Smooth muscle cell of the brain vasculature (primary cell): ENCODE measurements around the gene RBP3.
"Not testable (repeated sequence)": the region's sequence is repeated elsewhere in the genome, so short reads cannot be mapped to it uniquely, and the experiment has no call there.

Experiments
- DNase-seq: peaks from one replicate; pipeline ENCODE4 v3.0.0-alpha.2; 2012; ENCODE audit warnings: low read depth, low spot score

RBP3 gene

DNA sequence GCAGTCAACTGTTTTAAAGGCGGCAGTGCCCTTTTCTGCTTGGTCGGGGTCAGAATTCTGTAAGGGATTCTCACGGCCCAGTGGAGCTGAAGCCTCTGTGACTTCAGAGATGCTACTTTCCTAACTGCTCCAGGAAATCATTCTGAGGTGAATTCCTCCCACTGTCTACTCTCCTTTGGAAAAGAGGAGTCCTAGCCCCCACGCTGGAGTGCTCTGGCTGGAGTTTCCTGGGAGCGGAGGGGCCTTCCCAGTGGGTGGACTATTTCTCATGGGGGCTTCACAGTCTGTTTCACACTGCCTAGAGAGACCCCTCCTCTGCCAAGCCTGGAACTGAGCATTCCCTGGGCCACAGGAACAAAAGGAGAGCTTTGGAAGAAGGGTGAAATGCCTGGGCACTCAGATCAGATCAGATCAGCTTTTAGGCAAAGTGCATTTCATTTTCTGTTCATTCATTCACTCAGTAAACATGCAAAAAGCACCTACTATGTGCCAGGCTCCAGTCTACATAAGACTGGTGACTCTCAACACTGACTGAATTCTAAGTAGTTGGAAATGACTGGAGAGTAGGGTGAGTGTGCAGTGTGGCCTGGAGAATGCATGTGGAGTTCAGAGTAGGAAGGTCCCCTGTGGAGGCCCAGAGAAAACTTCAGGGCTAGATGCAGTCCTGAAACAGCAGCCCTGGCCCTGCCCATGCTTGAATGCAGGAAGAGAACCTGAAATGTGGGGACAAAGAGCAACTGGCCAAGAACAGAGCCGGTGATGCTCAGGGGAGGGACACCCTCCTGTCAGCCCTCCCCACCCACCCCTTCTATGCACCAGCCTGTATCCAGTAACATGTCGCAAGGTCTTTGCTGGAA, 23.7 kb downstream of the RBP3 start:
- peak; percentile 15 for DNase-seq

DNA sequence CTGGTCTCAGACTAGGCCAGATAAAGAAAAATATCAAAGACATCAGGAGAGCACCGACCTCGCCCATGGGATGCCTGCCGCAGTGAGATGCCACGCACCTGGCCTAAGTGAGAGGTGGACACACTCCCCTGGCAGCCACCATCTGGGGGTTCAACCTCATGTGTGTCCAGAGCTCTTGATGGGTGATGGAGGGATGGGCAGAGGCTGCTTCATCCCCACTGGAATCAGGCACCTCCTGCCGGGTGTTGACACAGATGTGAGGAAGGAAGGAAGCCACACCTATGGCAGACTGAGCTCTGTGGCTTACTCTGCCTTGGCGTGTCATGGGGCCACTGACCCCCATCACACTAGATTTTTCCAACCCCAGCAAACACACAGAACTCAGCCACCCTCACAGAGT, 24.6 kb downstream of the RBP3 start:
- DNase-seq, result no peak

DNA sequence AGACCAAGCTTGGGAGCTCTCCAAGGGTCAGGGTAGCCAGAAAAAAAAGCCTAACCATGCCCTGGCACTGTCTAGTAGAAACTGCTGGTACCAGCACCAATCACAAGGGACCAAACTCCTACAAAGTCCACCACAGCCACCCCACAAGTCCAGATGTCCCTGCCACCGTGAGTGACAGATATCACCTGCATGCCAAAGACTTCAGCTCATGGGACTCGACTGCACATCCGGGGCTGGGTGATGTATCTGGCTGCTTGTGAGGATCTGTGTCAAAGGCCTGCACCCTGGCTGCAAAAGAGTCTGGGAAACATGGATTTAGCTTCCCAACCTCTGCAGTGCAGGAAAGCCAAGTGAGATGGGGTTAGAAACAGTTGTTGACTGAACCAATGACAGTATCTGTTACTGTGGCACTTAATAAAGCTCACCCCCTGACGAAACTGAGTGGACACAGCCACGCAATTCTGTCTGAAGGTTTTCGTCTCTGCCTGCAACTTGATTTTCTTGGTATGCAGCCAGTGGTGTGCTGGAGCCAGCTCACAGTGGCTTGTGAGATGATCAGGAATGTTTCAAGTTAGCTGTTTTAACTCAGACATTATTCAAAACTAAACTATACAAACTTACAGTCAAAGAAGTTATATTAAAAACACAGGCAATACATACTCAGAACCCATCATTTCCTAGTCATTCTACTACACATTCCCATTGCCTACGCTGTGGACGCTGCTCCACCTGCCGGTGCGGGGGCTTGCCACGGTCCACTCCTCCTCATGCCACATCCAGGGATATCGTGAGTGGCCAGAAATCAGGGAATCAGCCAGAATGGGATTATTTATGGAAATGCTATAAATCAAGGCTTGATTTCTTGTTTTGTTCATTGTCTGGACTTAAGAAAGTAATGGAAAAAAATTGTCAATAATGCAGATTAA, 26.7 kb downstream of the RBP3 start:
- DNase-seq, result no peak

DNA sequence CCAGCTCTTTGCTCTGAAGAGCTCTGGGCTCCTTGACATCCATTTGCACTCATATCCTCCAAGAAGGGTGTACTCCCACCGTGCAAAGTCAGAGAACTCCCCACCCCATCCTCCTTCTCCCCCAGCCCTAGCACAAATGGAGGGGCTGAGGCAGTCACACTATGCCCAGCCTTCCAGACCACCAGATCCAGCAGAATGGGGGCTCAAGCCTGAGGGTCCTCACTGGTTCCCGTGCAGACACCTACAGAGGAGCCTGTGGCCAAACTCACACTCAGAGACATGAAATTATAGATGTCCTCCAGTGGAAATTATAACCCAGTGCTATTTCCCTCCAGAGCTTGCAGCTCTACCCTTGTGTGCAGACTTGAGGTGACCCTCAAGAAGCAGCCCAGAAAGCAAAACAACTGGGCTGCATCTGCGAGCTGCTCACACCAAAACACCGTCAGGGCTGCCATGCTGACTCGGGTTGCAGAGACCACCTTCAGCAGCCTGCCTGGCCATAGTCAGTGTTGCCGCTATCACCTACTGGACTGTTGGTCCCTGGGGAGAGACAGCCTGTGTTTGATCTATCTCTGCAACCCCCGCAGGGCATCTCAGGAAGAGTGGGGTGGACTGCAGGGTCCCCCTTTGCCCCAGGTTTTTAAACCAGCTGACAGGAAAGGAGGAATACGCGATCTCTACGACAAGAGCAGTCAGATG, 28.5 kb downstream of the RBP3 start:
- no peak for DNase-seq

DNA sequence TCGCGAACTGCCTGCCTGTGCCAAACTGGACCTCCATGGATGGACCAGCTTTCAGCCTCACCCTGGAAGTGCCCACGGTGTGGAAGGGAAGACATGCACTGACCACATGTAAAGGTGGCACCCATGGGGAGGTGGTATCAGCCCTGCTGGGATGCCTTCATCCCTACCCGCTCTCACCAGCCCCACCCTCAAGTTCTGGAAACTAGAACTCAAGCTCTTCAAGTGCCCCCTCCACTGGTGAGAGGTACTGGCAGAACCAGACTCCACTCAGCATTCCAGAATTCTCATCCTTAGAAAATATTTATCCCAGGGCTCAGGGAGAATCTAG, 30.0 kb downstream of the RBP3 start:
- no peak for DNase-seq

DNA sequence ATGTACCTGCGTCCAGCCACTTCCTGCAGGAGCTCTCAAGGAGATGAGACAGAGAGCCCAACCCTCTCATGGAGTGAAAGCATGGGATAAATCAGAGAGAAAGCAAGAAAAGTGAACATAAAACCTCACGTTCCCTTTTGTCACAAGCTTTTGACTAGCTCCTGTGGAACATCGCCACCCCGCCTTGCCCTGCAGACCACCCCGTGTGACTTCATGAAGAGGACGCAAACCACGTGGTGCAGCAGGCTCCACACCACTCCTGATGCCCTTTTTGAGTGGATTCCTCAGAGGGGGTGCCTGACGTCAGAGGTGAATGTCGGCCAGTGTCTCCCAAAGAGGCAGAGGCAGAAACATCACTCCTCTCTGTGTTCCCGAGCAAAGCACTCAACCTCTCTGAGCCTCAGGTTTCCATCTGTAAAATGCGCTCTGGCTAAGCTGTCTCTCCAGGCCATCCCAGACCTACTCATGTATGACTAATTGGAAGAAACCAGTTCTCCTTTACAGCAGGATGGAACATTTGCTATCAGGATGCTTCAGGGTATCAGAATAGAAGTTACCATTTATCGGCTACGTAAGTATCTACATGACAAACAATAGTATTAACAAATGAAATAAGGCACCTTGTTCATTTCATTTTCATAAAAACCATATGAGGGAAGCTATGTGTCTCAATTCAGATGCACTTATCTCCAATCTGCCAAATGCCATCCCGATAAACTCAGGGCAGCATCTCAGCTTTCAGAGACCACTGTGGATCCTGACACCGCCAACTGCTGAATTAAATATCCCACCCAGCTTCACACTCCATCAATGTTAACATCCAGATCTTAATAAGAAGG, 30.7 kb downstream of the RBP3 start:
- no peak for DNase-seq

DNA sequence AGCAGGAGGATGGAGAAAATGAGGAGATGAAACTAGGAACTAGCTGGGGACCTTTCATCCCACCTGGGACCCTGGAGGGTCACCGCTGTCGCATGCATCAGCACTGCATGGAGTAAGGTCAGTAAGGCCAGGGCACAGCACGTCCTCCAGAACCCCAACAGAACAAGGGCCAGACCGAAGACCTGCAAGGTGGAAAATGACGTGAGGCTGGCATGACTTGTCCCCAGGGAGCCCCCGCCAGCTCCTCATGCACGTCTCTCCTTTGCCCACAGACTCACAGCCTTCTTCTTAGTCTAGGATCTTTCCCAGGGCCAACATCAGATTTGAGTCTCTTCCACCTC, 31.3 kb downstream of the RBP3 start:
- no peak for DNase-seq

DNA sequence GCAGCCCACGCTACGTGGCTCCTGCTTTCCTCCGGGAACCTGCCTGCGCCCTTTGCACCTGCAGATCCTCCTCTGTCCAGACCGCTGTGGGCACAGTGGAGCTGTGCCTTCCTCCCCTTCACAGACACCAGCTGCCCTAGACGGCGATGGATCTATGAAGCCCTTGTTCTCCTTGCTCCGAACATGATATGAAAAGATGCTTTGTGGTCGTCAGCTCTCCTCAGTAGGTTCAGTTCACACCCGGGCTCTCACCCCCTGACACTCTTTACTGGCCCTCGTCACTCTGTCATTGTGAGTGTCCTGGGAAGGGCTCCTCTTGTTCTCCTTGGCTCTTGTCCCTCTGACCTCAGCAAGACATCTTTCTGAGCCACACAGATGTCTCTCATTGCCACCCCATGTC, 31.7 kb downstream of the RBP3 start:
- DNase-seq, result no peak

DNA sequence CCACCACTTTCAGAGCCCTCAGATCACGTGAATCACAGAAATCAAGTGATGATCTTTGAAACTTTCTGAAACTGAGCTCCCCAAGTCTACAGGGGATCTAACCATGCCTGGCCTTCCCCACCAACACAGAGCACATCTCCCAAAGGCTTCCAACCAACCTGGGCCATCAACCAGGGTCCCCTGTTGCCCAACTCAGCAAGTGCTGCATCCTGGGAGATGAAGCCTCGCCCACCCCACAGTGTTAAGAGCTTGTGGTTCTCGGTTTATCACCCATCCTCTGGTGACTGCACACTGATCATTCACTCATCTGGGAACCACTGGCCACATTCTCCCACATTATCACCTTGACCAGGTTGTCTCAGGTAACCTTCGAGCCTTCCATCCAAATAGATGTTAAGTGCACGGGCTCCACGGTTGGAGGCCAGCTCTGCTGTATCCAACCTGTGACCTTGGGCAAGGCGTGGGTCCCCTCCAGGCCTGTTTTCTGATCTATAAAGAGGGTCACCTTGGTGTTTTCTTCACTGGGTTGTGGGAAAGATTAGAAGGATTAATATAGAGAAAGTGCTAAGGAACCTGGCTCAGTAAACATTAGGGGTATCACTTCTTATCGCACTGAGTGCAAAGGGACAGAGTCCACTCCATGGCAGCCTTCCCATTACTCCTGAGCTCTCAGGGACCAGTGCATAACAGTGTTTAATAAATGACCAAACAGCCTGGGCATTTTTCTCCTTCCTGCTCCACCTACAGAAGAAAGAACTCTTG, 32.4 kb downstream of the RBP3 start:
- DNase-seq, result no peak

DNA sequence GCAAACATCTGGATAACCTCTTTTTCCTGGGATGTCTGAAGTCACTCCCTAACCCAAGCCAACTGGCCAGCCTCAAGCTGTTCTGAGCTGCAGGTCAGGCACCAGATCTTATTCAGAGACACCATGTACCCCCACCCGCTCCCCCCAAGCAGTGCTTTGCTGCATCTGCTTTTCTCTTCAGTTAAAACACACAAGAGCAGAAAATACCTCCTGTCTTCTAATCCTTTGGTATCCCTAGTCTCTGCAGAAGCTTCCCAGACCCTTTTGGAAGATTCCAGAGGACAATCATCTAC, 32.9 kb downstream of the RBP3 start:
- no peak for DNase-seq

DNA sequence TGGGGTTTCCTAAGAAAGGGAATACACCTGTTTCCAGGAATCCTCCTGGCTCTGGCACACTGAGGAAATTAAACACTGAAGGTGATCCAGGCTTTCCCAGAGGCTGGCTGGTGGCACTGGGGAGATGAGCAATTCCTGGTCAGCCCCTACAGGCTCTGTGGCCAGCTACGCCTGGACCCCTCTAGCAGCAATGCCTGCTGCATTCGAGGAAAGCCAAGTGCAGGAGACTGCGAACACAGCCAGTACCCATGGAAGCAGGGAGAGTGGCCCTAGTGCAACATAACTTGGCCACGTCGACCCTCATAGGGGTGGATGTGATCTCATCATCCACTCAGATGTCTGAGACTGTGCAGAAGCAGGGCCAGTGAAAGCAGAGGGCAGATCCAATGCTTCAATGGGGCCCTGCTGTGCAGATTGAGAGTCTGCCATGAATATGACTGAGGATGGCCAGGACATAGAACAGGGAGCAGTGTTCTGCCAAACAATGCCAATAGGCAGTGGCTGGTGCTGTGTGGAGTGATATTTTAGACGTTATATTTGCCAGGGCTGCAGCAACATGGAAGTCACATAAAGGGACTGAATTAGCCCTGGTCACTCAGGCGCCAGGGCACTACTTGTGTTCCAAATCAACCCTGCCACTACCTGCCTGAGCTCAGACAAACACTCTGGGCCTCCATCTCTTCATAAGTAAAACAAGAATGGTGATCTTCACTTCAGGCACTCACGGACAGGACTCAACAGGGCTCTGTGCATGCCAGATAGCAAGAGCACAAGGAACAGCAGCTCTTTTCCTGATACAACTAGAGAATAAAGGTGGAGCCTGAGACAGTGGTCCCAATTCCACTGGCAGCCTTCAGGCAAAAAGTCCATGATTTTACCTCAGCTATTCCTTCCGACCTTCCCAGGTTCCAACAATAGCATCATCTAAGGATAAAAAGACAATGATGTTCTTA, 33.5 kb downstream of the RBP3 start:
- no peak for DNase-seq

DNA sequence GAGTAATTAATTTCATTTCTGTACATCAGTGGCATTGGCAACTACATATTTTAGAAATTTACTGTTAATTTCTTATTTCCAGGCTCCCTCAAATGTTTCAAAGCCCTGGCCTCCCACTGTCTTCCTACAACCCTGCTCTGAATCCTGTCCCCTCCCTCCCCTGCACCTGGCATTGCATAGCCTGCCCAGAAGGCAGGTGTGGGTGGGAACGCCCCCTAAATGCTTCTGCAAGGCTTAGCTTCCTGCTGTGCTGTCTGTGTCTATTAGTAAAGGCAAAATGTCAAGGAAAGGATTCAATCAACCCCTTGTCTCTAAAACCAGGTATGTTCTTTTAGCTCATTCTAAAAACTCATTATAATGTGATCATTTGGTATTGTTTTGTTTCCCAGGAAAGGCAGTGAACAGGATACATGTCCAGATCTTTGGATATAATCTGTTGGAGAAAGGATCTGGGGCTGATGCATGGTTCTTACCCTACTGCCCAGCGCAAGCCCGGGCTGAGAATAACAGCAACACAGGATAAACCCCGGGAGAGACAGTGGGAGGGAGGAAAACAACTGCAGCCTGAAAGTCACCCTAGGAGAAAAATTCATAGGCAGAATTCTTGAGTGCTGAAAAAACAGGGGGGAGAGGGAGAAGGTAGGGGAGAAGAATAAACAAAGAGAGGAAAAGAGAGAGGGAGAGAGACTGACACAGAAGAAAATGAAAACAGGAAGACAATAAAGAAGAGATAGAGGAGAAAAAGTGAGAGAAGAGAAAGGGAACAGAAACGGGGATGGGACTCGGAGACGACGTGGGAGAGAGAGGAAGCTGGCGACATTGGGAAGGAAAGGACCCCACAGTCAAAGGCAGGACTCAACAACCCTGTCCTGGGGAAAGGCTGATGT, 35.3 kb downstream of the RBP3 start:
- DNase-seq, result no peak

DNA sequence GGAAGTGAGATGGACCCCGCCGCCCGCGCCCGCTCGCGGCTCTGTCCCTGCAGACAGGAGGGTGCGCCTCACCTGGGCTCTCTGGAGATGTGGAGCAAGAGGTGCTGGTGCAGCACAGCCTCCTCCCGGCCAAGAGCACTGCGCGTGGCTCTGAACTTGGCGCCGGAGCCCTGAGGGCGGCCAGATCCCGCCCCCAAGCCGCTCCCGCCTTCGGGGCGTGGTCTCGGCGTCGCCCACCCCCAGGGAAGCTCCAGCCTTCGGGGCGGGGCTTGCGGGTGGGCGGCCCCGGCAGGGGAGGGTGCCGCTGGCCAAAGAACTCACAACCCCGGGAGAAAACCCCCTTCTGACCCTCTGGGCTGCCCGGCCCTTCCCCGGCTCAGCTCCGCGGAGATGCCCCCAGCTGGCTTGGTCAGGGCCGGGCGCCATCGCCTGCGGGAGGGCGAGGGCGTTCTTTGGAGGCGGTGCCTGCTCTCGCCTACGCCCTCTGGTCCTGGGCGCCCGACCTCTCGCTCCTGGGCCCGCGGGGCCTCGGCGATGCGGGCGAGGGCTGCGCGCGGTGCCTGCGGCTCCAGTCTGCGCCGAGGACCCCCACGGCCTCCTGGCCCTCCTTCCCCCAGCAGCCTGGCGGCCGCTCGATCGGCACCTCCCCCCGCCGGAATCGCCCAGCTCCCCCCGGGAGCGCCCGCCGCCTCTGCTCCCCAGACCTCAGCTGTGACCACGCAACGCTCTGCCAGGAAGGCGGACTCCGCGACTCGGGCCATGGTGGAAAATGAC, 36.2 kb downstream of the RBP3 start, which contains the start of gene ZNF488:
Gene ZNF488, minus strand, starts transcription at position 146 of the 774 bp plus-strand sequence. CDS start 15,464 bp downstream, outside the sequence.
- peak; percentile 49 for DNase-seq

DNA sequence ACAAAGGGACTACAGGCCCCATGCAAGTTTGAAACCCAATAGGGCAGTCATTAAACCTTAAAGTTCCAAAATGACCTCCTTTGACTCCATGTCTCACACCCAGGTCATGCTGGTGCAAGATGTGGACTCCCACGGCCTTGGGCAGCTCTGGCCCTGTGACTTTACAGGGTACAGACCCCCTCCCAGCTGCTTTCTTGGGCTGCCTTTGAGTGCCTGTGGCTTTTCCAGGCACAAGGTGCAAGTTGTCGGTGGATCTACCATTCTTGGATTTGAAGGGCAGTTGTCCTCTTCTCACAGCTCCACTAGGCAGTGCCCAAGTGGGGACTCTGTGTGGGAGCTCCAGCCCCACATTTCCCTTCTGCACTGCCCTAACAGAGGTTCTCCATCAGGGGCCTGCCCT, 37.9 kb downstream of the RBP3 start:
- DNase-seq, result not testable (repeated sequence)

DNA sequence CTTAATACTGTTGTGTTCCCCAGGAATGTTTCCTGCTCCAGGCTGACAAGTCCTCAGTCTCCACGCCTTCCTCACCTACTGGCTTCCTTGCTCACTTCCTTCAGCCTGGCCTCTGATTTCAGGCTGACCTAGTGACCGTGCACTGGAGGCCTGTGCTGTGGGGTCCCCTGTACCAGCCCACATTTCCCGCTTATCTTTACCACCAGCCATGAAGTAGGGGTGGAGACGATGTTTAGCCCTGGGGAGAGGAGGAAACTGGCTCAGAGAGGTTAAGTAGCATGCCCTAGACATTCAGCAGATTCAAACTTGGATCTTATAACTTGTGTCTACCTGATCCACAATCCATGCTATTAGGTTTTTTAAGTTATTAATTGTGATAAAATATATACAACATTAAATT, 40.7 kb downstream of the RBP3 start:
- no peak for DNase-seq

DNA sequence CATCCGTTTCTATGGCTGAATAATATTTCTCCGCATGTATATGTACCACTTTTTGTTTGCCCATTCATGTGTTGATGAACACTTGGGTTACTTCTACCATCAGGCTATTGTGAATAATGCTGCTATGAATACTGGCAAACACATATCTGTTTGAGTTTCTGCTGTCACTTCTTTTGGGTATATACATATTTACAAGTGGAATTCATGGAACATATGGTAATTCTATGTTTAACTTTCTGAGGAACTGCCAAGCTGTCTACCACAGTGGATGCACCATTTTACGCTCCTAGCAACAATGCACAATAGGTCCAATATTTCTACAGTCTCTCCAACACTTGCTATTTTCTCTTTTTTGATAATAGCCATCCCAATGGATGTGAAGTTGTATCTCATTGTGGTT, 41.5 kb downstream of the RBP3 start:
- DNase-seq, result no peak

DNA sequence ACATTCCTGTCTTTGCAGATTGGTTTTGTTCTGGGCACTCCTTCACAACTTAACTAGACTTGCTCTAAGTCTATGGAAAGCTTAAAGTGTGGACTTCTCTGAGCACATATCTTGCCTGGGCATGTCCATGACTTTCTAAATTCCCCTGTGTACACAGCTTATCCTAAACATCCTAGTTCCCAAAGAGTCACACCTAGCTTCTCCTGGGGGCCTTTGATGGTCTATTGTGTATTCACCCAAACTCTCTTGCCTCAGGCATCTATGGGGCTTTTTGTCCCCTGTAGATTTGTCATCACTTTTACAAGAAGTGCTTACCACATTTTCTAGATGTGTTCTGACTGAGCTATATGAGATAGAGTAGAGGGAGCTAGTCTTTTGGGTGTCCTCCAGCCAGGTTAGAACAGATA, 48.2 kb downstream of the RBP3 start:
- no peak for DNase-seq

DNA sequence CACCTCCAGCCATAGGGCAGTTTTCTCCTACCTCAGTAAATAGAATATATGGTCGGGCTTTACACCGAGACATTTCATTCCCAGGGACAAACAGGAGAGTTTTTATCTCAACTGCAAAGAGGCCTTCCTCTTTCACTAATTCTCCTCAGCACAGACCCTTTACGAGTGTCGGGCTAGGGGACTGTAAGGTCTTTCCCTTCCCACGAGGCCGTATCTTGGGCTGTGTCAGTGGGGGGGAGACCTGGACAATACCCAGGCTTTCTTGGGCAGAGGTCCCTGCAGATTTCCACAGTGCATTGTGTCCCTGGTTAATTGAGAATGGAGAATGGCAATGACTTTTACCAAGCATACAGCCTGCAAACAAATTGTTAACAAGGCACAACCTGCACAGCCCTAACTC, 49.1 kb downstream of the RBP3 start:
- DNase-seq, result no peak
